ENCODE measurements around the gene IQSEC1.

Gene IQSEC1

GRCh38 chr3:13009946-13010315 lies 63.3 kb downstream of the IQSEC1 start:
- TF ChIP-seq, protein P1, sequence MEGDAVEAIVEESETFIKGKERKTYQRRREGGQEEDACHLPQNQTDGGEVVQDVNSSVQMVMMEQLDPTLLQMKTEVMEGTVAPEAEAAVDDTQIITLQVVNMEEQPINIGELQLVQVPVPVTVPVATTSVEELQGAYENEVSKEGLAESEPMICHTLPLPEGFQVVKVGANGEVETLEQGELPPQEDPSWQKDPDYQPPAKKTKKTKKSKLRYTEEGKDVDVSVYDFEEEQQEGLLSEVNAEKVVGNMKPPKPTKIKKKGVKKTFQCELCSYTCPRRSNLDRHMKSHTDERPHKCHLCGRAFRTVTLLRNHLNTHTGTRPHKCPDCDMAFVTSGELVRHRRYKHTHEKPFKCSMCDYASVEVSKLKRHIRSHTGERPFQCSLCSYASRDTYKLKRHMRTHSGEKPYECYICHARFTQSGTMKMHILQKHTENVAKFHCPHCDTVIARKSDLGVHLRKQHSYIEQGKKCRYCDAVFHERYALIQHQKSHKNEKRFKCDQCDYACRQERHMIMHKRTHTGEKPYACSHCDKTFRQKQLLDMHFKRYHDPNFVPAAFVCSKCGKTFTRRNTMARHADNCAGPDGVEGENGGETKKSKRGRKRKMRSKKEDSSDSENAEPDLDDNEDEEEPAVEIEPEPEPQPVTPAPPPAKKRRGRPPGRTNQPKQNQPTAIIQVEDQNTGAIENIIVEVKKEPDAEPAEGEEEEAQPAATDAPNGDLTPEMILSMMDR (conservative IDR thresholded peaks at IDR 0.05; ENCODE audit: low read length) = no peak
- no peak for DNase-seq (ENCODE audit: low read depth)

GRCh38 chr3:13009132-13009945 lies 63.9 kb downstream of the IQSEC1 start:
- DNase-seq (ENCODE audit: low read depth) = no peak
- no peak overlapping the region for H3K4me3 ChIP-seq (ENCODE audit: low read length)
- TF ChIP-seq, protein P1 (conservative IDR thresholded peaks at IDR 0.05; ENCODE audit: low read length) = no peak

More at GRCh38 chr3:13009946-13010315, 63.3 kb downstream of the IQSEC1 start:
- no peak overlapping the region for H3K4me3 ChIP-seq (ENCODE audit: low read length)

DNA sequence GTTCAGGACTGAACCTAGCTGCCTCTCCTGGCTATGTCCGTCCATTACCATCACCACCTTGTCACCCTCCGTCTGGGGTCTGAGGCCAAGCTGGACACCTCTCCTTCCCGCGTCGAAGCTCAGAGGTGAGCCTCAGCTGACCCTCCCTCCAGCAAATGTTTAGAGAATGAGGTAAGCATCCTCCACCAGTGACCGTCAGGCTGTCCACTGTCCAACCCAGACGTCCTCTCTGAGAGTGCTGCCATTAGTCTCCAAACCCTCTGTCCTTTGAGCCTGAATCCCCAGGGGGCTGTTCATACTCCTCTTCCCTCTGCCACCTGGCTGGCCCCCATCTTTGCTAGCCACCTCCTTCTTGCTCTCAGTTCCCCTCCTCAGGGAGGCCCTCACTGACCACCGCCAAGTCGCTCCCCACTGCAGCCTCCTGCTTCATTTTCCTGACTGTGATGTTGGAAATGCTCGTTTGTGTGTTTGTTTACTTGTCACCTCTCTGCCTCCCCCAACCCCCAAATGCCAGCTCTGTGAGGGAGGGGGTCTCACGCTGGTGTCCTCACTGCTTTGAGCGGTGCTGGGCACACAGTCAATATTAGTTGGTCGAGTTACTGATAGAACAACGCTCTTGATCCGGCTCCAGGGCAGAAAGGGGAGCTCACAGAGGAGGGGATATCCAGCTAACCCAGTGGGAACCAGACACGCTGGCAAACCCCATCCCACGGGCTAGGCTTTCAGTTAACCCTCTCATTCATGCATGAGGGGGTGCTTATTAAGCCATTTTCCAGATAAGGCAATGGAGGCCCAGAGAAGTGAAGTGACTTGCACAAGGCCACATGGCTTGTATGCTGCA lies 64.9 kb downstream of the IQSEC1 start:
- no peak for DNase-seq (ENCODE audit: low read depth)
- H3K4me3 ChIP-seq (ENCODE audit: low read length) = no peak overlapping the region
- TF ChIP-seq, protein P1 (conservative IDR thresholded peaks at IDR 0.05; ENCODE audit: low read length) = no peak

DNA sequence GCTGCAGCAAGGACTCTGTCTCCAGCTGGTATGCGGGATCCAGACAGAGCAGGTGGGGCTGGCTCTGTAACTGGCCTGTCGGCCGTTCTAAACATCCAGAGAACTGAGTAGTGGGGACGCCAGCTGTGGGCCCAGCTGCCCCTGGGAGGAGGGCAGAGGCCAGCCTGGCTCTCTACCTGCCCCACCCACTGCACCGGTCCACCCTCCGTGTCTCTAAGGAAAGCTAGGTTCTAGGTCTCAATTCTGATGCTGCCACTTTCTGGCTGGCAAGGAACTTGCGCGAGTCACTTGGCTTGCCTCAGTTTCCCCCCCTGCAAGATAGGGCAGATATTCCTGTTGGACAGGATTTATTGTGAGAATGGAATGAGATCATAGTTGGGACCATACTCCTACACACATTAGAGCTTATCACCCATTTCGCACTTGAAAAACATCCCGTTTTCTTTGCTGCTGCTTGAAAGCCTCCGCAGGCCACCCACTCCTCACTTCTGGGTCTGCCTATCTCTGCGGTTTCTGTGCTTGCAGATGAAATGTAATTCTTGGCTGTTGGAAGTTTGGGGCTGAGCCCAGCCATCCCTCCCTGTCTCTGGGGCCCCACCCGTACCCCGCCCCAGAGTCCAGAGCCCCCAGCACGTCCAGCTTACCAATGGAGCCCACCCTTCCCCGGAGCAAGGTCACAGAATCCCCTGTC lies 65.8 kb downstream of the IQSEC1 start:
- DNase-seq (ENCODE audit: low read depth) = no peak
- TF ChIP-seq, protein P1 (conservative IDR thresholded peaks at IDR 0.05; ENCODE audit: low read length) = no peak
- no peak overlapping the region for H3K4me3 ChIP-seq (ENCODE audit: low read length)

GRCh38 chr3:13006216-13006990 lies 66.8 kb downstream of the IQSEC1 start:
- no peak overlapping the region for H3K4me3 ChIP-seq (ENCODE audit: low read length)
- no peak for DNase-seq (ENCODE audit: low read depth)
- TF ChIP-seq, protein P1 (conservative IDR thresholded peaks at IDR 0.05; ENCODE audit: low read length) = no peak

DNA sequence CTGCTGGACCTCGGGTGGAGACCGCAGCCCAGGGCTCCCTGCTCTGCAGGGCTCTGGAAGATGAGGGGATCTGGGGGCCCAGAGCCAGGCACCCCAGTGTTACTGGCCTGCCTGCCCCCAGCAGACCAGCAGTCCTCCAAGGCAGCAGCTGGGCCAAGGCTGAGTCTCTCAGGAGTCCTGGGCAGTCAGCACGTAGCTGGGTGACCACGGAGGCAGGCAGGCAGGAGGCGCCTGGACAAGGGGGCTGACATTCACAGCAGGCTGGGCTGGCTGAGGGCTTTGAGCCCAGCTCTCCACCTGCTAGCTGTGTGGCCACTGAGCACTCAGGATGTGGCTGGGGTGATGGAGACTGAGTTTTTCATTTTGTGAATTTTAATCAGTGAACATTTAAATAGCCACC lies 67.9 kb downstream of the IQSEC1 start:
- TF ChIP-seq, protein P1 (conservative IDR thresholded peaks at IDR 0.05; ENCODE audit: low read length) = no peak
- H3K4me3 ChIP-seq (ENCODE audit: low read length) = no peak overlapping the region
- DNase-seq (ENCODE audit: low read depth) = no peak

Data from AG10803 (cell line).